Neural progenitor cell (in vitro differentiated cells): Measurements from ENCODE around the gene SMARCD3. TPM values are rescaled to one million over a fixed set of nuclear protein-coding genes. Genes with fewer than 3 reads are reported as not detected.
A peak's percentile ranks its signal among the peaks of the same experiment; 100 is the strongest.

Source experiments
- DNase-seq: peaks from one replicate; pipeline ENCODE4 v3.0.0-alpha.2; 2016; ENCODE audit warnings: low spot score
- H2AFZ ChIP-seq: fragments of 200-600 bp; sonication (generic); replicated peaks from 2 replicates; pipeline ENCODE4 v1.6.1; 2016; ENCODE audit warnings: antibody characterized with exemption
- H3F3A ChIP-seq: fragments of 200-600 bp; sonication (generic); 2 replicates; pipeline ENCODE4 v1.6.1; 2016; ENCODE audit warnings: antibody characterized with exemption, low read depth
- H3K27ac ChIP-seq: fragments of 200-600 bp; sonication (generic); 2 replicates; pipeline ENCODE4 v1.5.1; 2016; ENCODE audit warnings: mild to moderate bottlenecking
- H3K27me3 ChIP-seq: fragments of 200-600 bp; sonication (generic); 2 replicates; pipeline ENCODE4 v1.6.1; 2016; ENCODE audit warnings: mild to moderate bottlenecking, moderate library complexity
- H3K36me3 ChIP-seq: fragments of 200-600 bp; sonication (generic); 2 replicates; pipeline ENCODE4 v1.5.1; 2016
- H3K4me1 ChIP-seq: fragments of 200-600 bp; sonication (generic); 2 replicates; pipeline ENCODE4 v1.6.1; 2016; ENCODE audit warnings: mixed run types
- H3K4me2 ChIP-seq: fragments of 200-600 bp; sonication (generic); 2 replicates; pipeline ENCODE4 v1.6.1; 2016
- H3K4me3 ChIP-seq: fragments of 200-600 bp; sonication (generic); 2 replicates; pipeline ENCODE4 v1.5.1; 2016
- H3K79me2 ChIP-seq: fragments of 200-600 bp; sonication (generic); 2 replicates; pipeline ENCODE4 v1.6.1; 2016; ENCODE audit warnings: low read depth
- H3K9ac ChIP-seq: fragments of 200-600 bp; sonication (generic); 2 replicates; pipeline ENCODE4 v1.6.1; 2016
- H3K9me3 ChIP-seq: fragments of 200-600 bp; sonication (generic); 2 replicates; pipeline ENCODE4 v1.5.1; 2016; ENCODE audit warnings: low read depth
- H4K20me1 ChIP-seq: fragments of 200-600 bp; sonication (generic); 2 replicates; pipeline ENCODE4 v1.6.1; 2016; ENCODE audit warnings: low read depth
- H3K27ac Mint-ChIP-seq: 3 replicates; pipeline ENCODE4 v1.8.0; 2021; ENCODE audit warnings: mixed read lengths
- H3K27me3 Mint-ChIP-seq: 2 replicates; pipeline ENCODE4 v1.8.0; 2022; ENCODE audit warnings: low read depth, mild to moderate bottlenecking, inconsistent platforms, moderate library complexity, mixed read lengths; ENCODE audit not compliant: insufficient read depth
- H3K36me3 Mint-ChIP-seq: 3 replicates; pipeline ENCODE4 v1.8.0; 2021; ENCODE audit warnings: mixed read lengths
- H3K4me1 Mint-ChIP-seq: 3 replicates; pipeline ENCODE4 v1.8.0; 2021; ENCODE audit warnings: mixed read lengths
- H3K4me3 Mint-ChIP-seq: 3 replicates; pipeline ENCODE4 v1.8.0; 2021; ENCODE audit warnings: mild to moderate bottlenecking, moderate library complexity, mixed read lengths
- H3K9me3 Mint-ChIP-seq: 3 replicates; pipeline ENCODE4 v1.8.0; 2020; ENCODE audit warnings: mixed read lengths
- EZH2 ChIP-seq: fragments of 200-600 bp; sonication (generic); IDR thresholded peaks from 2 replicates; pipeline ENCODE4 v1.6.1; 2017; ENCODE audit warnings: antibody characterized with exemption, mild to moderate bottlenecking, moderate library complexity
- EZH2phosphoT487 ChIP-seq: fragments of 200-600 bp; sonication (generic); IDR thresholded peaks from 2 replicates; pipeline ENCODE4 v1.6.1; 2017; ENCODE audit warnings: antibody characterized with exemption
- total RNA-seq: library from RNA; depleted of rRNA; stranded (reverse); fragments of >200 nt; gene quantifications from 2 replicates; pipeline ENCODE4 v1.2.3, GENCODE V29; 2015; ENCODE audit warnings: low replicate concordance
- TF ChIP-seq, protein P1 (sequence below): fragments of 200-600 bp; sonication (generic); IDR thresholded peaks from 2 replicates; pipeline ENCODE4 v1.5.1; 2017; ENCODE audit warnings: antibody characterized with exemption, mild to moderate bottlenecking

SMARCD3 gene
- total RNA-seq, 1 donor from 2014 or later = 11.0 TPM

DNA sequence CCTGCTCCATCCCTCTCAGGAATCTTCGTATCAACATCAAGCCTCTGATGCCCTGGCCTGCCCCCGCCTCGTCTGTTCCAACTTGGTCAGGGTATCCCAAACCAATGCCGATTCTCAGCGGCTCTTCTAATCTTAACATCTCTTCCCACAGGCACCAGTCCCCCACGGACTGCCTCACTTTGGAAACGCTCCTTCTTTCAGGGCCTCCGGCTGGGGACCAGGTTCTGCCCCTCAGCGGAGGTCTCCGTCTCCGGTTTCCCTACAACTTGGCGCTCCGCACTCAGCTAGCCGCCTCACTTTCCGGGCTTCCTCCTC lies 22.0 kb downstream of the SMARCD3 start:
- H3K36me3 Mint-ChIP-seq = peaks cover 11% of the 10 kb centered on the region
- H3K79me2 ChIP-seq = peaks cover 19% of the 10 kb centered on the region

DNA sequence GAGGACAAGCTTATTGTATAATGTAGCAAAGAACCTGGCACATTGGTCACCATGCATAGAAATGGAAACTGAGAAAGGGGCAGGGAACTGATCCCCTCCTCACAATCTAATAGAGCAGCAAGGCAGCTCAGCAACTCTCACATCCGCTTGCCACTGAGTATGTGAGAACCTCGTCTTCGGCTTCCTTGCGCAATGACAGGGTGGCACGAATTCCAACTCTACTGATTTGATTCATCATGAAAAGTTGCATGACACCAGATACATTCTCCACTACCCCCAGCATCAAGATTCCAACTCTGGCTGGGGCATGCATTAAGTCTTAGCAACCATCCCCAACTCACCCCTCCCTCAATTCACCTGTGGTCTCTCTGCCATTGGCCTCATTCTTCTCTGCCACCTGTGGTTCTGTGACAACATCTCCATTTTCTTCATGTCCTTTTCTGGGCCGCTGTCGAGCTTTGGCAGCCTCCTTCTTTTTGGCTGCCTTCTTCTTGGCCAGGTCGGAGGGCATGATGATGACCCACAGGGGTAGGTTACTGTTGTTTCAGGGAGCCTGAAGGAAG lies 22.5 kb downstream of the SMARCD3 start:
- H3K9me3 Mint-ChIP-seq = no peaks in the 10 kb centered on the region
- Histone ChIP-seq H3F3A (peaks cover 14% of the 10 kb centered on the region), H3K4me2 (peak overlapping the region; percentile 92), H2AFZ (no peak overlapping the region), H3K79me2 (peaks cover 19% of the 10 kb centered on the region), H3K9ac (peak overlapping the region; percentile 83), H3K4me1 (peaks cover 17% of the 10 kb centered on the region), H3K4me3 (peak overlapping the region; percentile 94), H3K36me3 (no peaks in the 10 kb centered on the region), H3K27me3 (no peaks in the 10 kb centered on the region), H3K27ac (no peak overlapping the region), H4K20me1 (peaks cover 15% of the 10 kb centered on the region), H3K9me3 (no peaks in the 10 kb centered on the region)
- TF ChIP-seq EZH2phosphoT487 (no peak), EZH2 (no peak)
- TF ChIP-seq, protein P1, sequence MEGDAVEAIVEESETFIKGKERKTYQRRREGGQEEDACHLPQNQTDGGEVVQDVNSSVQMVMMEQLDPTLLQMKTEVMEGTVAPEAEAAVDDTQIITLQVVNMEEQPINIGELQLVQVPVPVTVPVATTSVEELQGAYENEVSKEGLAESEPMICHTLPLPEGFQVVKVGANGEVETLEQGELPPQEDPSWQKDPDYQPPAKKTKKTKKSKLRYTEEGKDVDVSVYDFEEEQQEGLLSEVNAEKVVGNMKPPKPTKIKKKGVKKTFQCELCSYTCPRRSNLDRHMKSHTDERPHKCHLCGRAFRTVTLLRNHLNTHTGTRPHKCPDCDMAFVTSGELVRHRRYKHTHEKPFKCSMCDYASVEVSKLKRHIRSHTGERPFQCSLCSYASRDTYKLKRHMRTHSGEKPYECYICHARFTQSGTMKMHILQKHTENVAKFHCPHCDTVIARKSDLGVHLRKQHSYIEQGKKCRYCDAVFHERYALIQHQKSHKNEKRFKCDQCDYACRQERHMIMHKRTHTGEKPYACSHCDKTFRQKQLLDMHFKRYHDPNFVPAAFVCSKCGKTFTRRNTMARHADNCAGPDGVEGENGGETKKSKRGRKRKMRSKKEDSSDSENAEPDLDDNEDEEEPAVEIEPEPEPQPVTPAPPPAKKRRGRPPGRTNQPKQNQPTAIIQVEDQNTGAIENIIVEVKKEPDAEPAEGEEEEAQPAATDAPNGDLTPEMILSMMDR = no peak
- H3K27me3 Mint-ChIP-seq = peaks cover 5% of the 10 kb centered on the region
- H3K4me3 Mint-ChIP-seq = peak overlapping the region; percentile 93
- peaks cover 11% of the 10 kb centered on the region for H3K36me3 Mint-ChIP-seq
- peaks cover 32% of the 10 kb centered on the region for H3K4me1 Mint-ChIP-seq
- no peak overlapping the region for H3K27ac Mint-ChIP-seq
- no peak for DNase-seq

More for the DNA sequence above, 22.0 kb downstream of the SMARCD3 start:
- H3F3A ChIP-seq = peaks cover 14% of the 10 kb centered on the region
- no peak for DNase-seq
- peak overlapping the region; percentile 83 for H3K9ac ChIP-seq
- H3K4me3 ChIP-seq = peak overlapping the region; percentile 94
- no peaks in the 10 kb centered on the region for H3K9me3 Mint-ChIP-seq
- H3K4me1 ChIP-seq = peaks cover 21% of the 10 kb centered on the region
- H3K9me3 ChIP-seq = no peaks in the 10 kb centered on the region
- H2AFZ ChIP-seq = peak overlapping the region; percentile 17
- no peaks in the 10 kb centered on the region for H3K36me3 ChIP-seq
- peak overlapping the region; percentile 51 for H3K27ac Mint-ChIP-seq
- peaks cover 15% of the 10 kb centered on the region for H4K20me1 ChIP-seq
- no peak overlapping the region for H3K27ac ChIP-seq
- H3K4me2 ChIP-seq = peak overlapping the region; percentile 92
- peak overlapping the region; percentile 93 for H3K4me3 Mint-ChIP-seq
- no peaks in the 10 kb centered on the region for H3K27me3 ChIP-seq
- peaks cover 37% of the 10 kb centered on the region for H3K4me1 Mint-ChIP-seq
- H3K27me3 Mint-ChIP-seq = peaks cover 8% of the 10 kb centered on the region
- no peak for TF ChIP-seq EZH2phosphoT487
- TF ChIP-seq, protein P1 = no peak
- no peak for TF ChIP-seq EZH2

DNA sequence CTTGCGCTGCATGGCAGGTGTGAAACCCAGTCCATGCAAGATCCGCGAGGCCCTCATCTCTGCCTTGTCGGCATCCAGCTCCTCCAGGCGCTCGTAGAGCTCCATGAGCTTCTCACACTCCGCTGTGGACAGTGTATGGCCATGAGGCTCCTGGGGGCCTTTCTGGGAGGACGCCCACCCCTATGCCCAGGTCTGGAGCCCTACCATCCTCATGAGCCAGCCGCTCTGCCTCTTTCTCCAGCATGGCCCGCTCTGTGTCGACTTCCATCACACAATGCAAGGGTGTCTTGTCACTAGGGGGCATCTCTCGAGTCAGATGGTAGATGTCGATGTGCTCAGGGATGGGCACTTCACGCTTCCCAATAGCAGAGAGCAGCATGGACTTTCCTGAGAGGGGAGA lies 24.8 kb downstream of the SMARCD3 start:
- Mint-ChIP-seq H3K4me3 (no peak overlapping the region), H3K27ac (no peak overlapping the region), H3K36me3 (peaks cover 17% of the 10 kb centered on the region), H3K27me3 (peaks cover 3% of the 10 kb centered on the region), H3K9me3 (no peaks in the 10 kb centered on the region), H3K4me1 (peaks cover 33% of the 10 kb centered on the region)
- H4K20me1 ChIP-seq = peaks cover 15% of the 10 kb centered on the region
- H3K4me1 ChIP-seq = peaks cover 17% of the 10 kb centered on the region
- H3K4me3 ChIP-seq = no peak overlapping the region
- H3F3A ChIP-seq = peaks cover 14% of the 10 kb centered on the region
- no peaks in the 10 kb centered on the region for H3K9me3 ChIP-seq
- H3K27me3 ChIP-seq = no peaks in the 10 kb centered on the region
- no peak overlapping the region for H3K4me2 ChIP-seq
- peaks cover 19% of the 10 kb centered on the region for H3K79me2 ChIP-seq
- TF ChIP-seq EZH2 (no peak), EZH2phosphoT487 (no peak)
- TF ChIP-seq, protein P1 = no peak
- H3K27ac ChIP-seq = no peak overlapping the region
- no peak overlapping the region for H2AFZ ChIP-seq
- no peak overlapping the region for H3K9ac ChIP-seq
- DNase-seq = no peak
- H3K36me3 ChIP-seq = no peaks in the 10 kb centered on the region
